T-helper 2 cell treated with Interferon-gamma antibody and Interleukin-4, amounts not matched to agents 100 ng/mL and 5 ng/mL, for 36 hours (primary cell): ENCODE results near the gene NOC4L. TPM values are rescaled to one million over a fixed set of nuclear protein-coding genes. Genes with fewer than 3 reads are reported as not detected.
"Not testable (repeated sequence)": the region's sequence is repeated elsewhere in the genome, so short reads cannot be mapped to it uniquely, and the experiment has no call there.

ENCODE experiments used
- intact Hi-C: fragments of 100-400 bp; cut with micrococcal nuclease; formaldehyde crosslinking; loops from one replicate; pipeline ENCODE4 v1.15.1; 2023
- total RNA-seq: library from RNA; stranded (reverse); gene quantifications from 2 replicates; pipeline ENCODE4 v1.2.3, GENCODE V29; 2022

The NOC4L gene
- total RNA-seq: 32.5 and 33.5 TPM in 2 replicates

DNA sequence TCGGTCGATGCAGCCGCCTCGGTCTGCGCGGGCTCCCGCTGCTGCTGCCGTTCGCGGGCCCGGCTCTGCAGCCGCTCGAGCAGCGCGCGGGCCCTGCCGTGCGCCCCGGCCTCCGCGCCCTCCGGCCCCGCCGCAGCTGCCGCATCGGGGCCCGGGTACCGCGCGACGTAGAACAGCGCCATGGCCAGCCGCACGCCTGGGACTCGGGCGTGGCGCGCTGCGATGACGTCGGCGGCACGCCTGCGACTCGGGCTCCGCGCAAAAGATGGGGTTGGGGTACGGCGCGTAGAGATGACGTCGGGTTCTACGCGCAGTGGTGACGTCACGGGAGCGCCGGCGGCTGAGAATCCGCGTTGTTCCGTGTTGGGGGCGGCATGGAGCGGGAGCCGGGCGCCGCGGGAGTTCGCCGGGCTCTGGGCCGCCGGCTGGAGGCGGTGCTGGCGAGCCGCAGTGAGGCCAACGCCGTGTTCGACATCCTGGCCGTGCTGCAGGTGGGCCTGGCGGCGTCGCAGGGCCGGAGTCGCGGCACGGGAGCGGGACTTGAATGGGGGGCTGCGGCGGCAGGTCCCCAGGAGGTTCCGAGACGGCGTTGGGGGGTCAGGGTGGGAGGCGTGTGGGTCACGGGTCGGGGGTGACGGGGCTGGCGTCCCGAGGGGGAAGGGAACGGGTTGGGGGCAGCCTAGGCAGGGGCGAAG, at the start of gene NOC4L, which contains the start of gene DDX51:
TSS of gene NOC4L (plus strand) at position 343 of the 695 bp plus-strand sequence. CDS start at position 375, 32 bp downstream.
TSS of gene DDX51 (minus strand) at position 205 of the 695 bp plus-strand sequence. CDS start at position 182, 23 bp downstream.
- intact Hi-C loops: loop anchor here (1.0 to 10.0 kb wide), 5 partner anchors 45 to 543 kb away; partner anchors contain the start of genes POLE, PUS1, PXMP2 and ULK1

DNA sequence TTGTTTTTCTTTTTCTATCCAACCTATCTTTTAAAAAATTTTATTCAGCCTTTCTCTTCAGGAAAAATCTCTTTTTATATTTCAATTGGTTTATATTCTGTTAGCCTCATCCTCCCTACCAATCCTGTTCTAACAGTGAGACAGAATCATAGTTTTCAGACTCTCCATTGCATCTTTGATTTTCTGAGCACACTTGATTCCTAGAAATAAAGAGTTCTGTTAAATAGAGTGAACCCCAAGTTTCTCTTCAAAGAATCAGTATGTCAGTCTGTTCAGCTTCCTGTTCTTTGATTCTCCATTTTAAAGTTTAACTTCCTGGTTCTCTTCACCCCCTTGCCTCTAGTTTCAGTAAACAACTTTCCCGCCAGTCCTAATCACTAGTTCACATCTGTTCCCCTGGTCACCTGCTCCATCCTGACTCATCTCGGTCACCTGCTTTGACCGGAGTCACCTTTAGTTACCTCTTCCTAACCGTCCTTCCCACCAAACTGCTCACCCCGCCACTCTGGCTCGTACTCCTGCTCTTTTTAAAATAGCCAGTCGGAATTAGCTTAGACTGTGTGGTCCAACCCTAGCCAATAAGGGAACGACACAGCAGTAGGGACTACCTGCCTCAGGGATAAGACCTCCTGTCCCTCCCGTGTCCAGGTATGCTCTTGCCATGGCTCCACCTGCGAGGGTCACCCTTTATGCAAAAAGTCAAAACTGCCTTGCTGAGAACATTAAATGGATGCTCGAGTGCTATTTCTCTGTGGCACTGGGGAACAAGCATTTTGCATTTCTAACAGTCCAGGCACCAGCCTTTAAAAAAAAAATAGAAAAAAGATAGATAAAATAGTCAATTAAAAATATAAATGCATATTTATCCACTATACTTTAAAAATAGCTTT, 48.5 kb upstream of the NOC4L start:
- intact Hi-C loops: no loop called here

DNA sequence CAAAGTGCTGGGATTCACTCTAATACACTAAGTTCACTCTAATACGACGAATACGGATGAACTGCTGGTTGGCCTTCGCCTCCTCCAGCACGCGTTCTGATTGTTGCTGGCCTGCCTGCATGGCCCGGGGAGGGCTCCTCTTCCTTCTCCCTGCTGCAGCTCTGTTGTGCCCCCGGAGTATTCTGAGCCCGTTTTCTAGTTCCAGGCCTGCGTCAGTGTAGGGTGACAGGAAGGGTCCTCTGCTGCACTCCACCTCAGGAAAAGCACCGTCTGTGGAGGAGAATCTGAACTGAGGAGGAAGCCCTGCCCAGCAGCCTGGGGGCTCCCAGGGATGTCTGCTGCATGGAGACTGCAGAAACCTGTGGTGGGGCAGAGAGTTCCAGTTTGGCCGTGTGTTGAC, 44.5 kb upstream of the NOC4L start:
- intact Hi-C loops: no loop called here

DNA sequence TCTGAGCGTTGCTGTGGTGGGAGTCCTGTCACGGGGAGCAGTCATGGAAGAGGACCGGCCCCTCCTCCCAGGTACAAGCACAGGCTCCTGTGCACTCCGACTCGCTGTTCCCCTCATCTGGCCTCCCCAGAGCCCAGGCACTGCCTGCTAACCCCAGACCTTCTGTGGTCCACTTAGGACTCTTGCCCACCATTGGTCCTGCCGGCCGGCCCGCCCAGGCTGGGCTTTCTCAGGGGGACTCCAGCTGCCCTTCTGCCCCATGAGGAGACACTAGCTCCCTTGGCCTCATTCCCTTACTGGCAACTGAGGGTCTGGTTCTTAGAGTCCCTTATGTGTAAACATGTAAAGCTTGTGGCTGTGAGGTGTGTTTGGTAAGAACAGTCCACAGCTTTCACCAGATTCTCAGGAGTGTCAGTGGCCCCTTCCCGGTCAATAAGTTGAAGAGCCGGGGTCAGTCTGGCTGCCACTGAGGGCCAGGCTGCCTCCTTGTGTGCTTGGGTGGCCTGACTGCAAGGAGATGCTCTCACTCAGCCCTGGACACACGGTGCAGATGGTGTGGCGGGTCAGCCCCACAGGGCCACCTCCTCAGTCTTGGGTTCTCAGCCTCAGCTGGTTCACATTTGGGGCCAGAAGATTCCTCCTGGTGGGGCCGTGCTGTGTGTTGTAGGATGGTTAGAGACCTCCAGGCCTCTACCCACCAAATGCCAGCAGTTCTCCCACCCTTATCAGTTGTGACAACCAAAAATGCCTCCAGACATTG, 43.8 kb upstream of the NOC4L start:
- intact Hi-C loops: no loop called here

DNA sequence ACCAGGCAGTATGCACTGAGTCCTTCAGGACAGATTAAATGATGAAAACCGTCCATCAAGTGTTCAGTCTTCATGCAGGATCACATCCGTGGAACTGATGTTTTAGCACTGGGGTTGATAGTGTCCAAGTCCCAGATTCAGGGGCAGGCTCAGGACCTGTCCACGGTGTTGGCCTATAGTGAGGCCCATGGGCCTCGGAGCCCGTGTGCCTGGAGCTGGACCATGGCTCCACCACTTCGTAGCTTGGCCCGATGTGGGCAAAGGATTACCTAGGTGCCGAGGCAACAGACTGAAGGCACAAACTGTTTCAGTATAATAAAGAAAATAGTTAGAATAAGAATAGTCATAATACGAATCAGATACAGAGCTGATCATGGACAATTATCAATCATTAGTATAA, 42.0 kb upstream of the NOC4L start:
- intact Hi-C loops: no loop called here

DNA sequence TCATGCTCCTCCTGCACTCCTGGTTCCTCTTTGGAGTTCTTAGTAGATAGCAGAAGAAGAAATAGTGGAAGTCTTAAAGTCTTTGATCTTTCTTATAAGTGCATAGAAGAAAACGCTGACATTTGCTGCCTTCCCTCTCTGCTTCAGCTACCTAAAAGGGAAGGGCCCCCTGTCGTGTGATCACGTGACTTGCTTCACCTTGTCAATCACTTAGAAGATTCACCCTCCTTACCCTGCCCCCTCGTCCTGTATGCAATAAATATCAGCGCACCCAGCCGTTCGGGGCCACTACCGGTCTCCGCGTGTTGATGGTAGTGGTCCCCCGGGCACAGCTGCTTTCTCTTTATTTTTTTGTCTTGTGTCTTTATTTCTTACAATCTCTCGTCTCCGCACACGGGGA, 41.2 kb upstream of the NOC4L start:
- intact Hi-C loops: not testable (repeated sequence)

DNA sequence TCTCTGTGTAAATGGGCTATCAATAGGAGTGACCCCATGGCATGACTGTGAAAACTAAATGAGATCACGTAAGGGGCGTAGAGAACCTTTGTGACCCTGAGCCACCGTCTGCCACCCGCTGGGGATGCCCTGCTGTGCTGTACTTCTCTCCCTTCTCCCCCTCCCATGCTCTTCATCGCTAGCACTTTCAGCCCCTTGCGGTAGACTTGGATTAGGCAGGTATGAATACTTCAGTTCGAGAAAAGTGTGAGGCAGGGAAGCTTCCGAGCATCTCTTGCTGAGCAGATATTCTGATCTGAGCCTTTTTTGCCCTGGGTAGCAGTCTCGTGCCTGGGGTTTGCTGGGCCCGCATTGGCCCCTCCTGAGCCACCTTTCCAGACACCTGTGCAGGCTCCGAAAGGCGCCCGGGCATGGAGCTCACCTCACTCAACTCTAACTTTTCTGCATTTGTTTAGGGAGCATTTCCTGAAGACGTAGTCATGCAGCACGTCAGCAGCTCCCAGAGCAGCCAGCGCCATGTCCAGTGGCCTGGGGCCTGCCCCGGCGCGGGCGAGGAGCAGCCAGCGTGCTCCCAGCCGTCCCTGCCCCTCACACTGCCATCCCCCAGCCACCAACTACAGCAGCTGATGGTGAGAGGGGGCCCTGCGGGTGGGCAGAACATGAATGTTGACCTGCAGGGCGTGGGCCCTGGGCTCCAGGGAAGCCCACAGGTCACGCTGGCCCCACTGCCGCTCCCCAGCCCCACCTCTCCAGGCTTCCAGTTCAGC, 40.5 kb upstream of the NOC4L start:
- intact Hi-C loops: no loop called here

DNA sequence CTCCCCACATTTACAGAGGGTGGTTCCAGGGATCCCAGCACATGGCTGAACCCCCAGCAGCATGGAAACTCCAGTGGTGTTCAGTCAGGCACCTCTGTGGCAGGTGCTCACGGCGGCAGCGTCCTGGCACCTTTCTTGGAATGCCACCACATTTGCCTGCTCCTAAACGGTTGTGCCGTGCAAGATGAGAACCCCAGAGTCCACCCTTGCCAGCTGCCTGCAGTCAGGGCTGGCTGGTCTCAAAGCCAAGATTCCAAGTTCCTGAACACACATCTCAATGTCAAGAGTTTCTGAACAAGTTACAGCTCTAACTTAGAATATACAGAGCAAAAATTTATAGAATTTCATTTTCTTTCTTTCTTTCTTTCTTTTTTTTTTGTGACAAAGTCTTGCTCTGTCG, 38.8 kb upstream of the NOC4L start:
- intact Hi-C loops: no loop called here

DNA sequence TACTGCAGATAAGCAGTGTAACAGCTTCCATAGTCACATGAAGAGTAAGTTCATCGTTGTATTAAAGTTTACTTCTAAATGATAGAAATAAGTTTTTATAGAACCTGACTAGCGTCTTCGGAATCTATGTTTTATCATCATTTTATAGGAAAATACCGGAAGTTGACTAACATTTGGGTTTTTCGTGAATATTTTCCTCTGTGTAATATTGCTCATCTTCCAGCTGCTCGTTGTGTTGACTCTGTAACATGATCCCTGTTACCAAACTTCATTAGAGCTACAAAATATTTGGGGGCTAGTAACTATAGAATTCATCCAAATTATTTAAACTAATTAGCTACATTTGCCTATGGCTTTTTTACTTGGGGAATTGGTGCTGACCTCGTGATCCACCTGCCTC, 37.3 kb upstream of the NOC4L start:
- intact Hi-C loops: no loop called here

DNA sequence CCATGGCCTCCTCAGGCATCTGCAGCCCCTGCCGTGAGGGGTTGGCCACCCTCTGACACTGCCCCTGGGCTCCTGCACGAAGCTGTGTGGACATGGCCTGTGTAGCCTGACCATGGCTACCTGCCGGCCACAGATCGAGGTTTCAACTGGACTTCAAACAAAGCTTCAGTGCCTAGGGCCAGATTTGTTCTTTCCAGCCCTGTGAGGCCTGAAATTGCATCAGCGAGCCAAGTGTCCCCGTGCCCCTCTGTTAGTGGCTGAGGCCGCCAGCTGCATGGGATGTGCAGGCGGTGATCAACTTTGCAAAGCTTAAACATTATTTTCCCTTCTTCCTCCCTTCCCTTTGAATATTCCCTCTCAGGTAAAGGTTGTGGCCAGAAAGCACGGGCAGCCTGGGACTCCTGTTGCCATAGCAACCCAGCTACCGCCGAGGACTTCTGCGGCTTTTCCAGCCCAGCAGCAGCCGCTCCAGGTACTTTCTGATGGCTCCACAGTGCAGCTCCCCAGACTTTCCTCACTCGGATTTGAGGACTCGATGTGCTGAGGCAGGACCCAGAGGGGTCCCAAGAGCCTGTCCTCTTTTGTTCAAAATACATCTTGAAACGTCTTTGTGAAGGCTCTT, 35.9 kb upstream of the NOC4L start:
- intact Hi-C loops: no loop called here

DNA sequence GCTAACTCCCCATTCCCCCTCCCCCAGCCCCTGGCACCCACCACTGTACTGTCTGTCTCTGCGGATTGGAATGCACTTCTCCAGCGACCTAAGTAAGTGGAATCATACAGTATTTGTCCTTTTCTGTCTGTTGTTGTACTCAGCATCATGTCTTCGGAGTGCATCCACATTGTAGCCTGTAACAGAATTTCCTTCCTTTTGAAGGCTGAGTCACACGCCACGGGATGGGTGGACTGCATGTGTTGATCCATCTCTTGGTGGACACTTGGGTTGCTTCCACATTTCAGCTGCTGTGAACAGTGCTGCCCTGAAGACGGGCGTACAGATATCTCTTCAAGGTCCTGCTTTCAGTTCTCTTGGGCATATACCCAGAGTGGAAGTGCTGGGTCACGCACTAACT, 34.5 kb upstream of the NOC4L start:
- intact Hi-C loops: no loop called here

DNA sequence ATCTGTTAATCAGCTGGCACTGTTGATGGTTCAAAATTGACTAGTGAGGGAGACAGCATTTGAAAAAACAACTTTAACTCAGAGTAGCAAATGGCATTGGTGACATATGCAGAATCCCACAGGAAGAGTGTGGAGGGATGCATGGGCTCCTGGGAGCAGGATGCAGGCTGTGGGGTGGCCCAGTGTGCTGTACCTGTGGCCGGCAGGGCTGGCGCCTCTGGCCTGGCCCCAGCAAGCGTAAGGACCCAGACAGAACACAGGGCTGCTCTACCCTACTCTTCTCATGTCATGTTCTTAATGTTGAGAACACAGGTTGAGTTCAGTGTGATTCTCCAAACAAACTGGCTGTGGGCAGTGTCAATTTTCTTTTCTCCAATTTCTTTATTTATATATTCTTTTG, 33.6 kb upstream of the NOC4L start:
- intact Hi-C loops: no loop called here

DNA sequence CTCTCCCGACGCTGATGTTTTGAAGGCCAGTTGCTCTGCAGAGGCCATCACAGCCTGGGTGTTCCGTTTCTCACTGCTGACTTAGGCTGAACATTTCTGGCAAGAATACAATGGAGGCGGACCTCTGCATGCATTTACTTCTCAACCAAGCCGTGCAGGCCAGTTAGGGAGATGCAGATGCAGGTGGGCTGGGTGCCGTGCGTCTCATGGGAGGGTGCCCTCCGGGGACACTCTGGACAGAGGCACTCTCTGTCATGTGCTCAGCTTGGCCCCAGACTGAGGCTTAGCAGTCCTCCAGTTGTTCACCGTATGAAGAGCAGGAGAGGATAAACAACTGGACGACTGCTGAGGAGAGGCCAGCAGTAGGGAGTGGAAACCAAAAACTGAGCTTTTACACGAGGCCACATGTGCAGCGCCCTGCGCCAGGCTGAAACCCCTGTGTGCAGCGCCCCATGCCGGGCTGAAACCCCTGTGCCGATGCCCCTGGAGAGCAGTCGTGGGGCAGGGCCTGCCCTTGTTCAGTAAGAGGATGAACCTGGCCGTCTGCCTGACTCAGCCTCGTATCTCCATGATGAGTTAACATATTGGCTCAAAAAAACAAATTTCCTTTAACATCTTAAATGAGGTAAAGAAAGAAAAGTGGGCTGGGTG, 32.5 kb upstream of the NOC4L start:
- intact Hi-C loops: no loop called here

DNA sequence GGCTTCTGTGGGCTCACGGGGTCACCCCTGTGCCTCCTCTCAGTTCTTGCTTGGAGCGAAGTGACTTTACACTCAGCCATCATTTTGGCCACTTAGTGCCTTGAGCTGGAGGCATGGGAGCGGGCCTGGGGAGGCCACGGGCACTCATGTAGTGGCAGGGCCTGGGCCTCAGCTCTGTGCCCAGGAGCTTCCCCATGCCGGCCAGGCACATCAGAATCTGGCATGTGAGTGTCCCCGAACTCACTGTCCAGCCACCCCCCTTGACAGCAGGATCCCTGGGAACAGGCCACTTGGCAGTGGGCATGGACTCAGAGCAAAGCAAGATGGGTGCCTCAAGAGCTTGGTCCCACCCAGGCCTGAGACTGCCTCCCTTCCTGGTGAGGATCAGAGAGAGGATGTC, 29.6 kb upstream of the NOC4L start:
- intact Hi-C loops: no loop called here

DNA sequence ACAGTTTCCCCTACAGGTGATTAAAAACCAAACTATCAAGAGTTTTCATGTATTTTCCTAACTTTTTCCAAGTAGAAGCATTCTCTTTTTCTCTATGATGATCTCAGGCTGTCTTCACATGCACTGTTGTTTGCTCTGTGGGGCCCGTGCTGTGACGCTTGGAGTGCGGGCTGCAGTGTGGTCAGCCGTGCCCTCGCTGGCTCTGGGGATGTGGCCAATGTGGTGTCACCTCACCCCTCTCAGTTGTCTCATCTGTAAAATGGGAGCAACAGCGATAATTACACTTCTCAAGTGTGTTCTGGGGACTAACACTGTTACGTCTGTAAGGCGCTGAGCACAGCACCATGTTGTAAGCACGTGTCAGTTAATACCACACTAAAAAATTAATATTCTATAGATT, 28.8 kb upstream of the NOC4L start:
- intact Hi-C loops: no loop called here

DNA sequence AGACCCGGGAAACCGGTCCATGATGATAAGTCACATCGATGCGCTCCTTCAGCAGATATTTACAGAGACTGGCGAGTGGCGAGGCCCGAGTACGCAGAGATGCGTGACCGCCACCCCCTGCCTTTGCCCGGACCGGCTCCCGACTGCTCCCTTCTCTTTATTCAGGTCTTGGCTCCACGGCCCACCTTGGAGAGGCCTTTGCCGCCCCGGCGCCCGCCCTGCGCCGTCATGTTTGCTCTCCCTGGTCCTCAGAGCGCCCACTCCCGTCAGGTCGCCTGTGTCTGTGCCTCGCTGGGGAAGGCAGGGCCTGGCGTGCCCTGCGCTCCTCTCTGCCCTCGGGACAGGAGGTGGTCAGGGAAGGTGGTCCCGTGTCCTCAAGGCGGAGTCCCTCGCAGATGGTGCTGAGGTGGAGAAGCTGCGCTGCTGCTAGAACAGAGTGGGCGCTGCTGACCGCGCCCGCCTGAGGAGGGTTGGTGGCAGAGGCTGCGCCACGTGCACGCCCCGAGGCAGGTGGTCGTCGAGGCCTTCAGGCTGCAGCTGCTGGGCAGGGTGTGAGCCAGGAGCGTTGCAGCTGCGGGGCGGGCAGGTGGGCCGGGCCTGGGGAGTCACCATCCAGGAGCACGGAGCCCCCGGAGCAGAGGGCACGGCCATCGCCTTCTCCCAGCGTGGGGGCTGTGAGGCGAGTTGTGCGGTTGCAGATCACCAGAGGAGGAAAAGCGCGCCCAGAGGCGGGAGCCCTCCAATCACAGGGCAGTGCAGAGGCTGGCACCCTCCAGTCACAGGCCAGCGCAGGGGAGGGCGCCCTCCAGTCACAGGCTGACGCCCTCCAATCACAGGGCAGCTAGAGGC, 27.3 kb upstream of the NOC4L start:
- intact Hi-C loops: no loop called here

DNA sequence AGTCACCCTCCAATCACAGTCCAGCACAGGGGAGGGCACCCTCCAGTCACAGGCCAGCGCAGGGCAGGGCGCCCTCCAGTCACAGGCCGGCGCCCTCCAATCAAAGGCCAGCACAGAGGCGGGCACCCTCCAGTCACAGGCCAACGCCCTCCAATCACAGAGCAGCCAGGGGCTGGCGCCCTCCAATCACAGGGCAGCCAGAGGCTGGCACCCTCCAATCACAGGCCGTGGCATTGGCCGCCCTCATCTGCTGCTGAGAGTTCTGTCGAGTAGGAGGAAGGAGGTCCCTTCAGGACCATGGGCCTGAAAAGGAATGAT, 26.7 kb upstream of the NOC4L start:
- intact Hi-C loops: no loop called here

DNA sequence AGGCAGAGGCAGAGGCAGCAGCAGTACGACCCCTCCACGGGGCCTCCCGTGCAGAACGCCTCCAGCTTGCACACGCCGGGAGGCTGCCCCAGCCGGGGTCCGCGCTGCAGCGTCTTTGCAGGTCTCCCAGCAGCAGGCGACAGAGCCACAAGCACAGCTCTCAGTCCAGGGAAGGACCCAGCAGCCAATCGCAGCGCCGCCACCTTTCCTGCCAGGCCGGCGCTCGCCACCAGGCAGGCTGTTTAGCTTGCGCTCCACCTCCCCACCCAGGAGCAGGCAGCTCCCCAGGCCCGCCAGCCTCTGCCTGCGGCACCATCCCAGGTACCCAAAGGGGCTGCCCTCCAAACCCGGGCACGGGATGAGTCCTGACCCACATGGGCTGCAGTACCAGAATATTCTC, 25.4 kb upstream of the NOC4L start:
- intact Hi-C loops: no loop called here

DNA sequence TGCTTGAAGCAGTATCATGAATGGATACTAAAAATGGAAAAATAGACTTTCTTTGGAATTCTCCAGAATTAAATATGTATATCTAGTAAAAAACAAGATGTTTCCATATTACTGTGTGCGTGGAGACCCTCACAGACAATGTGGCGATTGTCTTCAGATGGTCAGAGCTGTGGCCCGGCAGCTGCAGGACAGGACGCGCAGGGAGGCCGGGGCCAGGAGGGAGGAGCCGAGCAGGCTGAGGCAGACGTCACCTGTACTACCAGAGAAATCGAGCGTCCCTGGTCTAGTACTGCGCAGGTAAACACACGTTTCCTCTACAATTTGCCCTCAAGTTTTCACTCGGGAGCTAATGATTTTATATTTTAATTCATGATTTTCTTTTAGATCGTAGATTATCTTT, 23.0 kb upstream of the NOC4L start:
- intact Hi-C loops: no loop called here
